KG1 (cell line): ENCODE results near the gene SOX11.

Experiments used
- DNase-seq: peaks from one replicate; lab custom pipeline; 2025; lab: John Stamatoyannopoulos, UW

The SOX11 gene

DNA sequence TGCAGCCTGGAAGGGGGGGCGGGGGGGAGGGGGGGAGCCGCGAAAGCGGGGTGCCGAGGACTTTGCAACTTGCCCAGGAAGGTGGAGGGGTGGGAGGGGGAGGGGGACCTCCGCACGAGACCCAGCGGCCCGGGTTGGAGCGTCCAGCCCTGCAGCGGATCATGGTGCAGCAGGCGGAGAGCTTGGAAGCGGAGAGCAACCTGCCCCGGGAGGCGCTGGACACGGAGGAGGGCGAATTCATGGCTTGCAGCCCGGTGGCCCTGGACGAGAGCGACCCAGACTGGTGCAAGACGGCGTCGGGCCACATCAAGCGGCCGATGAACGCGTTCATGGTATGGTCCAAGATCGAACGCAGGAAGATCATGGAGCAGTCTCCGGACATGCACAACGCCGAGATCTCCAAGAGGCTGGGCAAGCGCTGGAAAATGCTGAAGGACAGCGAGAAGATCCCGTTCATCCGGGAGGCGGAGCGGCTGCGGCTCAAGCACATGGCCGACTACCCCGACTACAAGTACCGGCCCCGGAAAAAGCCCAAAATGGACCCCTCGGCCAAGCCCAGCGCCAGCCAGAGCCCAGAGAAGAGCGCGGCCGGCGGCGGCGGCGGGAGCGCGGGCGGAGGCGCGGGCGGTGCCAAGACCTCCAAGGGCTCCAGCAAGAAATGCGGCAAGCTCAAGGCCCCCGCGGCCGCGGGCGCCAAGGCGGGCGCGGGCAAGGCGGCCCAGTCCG, 540 bp downstream of the SOX11 start:
- DNase-seq: no peak

DNA sequence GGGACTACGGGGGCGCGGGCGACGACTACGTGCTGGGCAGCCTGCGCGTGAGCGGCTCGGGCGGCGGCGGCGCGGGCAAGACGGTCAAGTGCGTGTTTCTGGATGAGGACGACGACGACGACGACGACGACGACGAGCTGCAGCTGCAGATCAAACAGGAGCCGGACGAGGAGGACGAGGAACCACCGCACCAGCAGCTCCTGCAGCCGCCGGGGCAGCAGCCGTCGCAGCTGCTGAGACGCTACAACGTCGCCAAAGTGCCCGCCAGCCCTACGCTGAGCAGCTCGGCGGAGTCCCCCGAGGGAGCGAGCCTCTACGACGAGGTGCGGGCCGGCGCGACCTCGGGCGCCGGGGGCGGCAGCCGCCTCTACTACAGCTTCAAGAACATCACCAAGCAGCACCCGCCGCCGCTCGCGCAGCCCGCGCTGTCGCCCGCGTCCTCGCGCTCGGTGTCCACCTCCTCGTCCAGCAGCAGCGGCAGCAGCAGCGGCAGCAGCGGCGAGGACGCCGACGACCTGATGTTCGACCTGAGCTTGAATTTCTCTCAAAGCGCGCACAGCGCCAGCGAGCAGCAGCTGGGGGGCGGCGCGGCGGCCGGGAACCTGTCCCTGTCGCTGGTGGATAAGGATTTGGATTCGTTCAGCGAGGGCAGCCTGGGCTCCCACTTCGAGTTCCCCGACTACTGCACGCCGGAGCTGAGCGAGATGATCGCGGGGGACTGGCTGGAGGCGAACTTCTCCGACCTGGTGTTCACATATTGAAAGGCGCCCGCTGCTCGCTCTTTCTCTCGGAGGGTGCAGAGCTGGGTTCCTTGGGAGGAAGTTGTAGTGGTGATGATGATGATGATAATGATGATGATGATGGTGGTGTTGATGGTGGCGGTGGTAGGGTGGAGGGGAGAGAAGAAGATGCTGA, 1.4 kb downstream of the SOX11 start:
- no peak for DNase-seq

GRCh38 chr2:5694306-5694705, 2.1 kb downstream of the SOX11 start:
- no peak for DNase-seq

DNA sequence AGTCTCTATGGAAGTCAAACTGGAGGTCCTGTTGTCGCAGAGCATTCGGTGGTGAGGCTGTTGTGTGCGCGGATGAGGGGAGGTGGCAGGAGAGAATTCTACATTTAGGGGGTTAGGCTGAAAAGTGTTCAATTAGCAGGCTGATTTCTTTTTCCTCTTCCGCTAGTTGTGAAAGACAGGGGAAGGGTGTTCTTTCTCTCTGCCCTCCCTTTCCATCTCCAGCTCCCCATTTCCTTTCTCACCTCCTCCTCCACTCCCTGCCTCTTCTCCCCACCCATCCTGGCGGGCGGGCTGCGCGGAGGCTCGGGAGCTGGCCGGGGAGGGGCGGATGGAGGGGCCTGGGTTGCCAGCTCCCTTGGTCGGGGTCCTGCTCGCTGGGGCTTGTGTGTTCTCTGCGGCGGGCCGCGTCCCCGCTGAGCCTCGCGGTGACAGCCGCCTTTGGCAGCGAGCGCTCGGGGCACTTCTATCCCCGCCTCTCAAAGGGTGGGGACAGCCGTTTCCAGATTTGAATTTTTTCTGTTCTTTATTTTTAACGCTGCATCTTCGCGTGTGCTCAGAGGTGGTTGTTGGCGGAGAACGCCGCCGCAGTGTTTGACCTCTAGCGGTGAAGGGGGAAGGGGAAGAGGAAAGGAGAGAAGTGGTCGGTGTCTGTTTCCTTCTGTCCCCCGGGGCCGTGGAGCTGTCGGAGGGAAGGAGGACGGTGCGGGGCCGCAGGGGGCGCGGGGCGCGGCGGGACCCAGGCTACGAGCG, 3.6 kb downstream of the SOX11 start:
- DNase-seq: no peak

GRCh38 chr2:5696404-5696944, 4.3 kb downstream of the SOX11 start:
- no peak for DNase-seq

- no peak for DNase-seq
These were observed 4.8 kb downstream of the SOX11 start for GRCh38 chr2:5696945-5697521.

DNA sequence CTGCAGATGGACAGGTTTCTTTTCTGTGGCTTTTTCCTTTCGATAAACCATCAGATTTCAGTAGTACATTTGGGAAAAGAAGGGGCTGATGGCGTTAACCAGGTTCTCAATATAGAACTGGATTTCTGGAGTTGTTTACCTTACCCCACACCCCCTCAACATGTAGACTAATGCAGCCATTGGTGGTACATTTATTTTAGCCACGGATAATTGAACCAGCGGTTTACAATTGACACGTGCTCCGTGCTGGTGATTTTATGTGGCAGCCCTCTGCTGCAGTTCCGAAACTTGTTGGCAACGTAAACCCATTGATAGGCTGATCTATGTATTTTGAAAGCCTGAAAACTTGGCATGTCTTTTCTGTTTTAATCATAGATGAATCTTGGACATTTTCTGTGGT, 5.4 kb downstream of the SOX11 start:
- DNase-seq: no peak

DNA sequence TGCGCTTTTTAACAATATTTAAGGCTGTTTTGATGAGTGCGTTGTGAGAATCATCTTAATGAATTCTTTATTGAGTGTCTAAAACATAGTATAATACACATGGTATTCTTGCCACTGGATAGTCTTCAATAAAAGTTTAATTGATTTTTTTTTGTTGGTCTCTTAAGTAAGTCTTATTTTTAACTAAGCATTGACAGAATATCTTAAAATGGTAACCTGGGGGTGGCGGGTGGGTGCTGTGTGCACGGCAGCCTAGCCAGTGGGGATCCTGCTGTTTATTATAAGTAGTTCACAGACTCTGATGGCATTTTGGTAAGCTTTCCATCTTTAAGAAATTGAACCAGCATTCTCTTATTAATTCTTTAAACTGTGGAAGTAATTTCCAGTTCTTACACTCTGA, 6.0 kb downstream of the SOX11 start:
- no peak for DNase-seq

DNA sequence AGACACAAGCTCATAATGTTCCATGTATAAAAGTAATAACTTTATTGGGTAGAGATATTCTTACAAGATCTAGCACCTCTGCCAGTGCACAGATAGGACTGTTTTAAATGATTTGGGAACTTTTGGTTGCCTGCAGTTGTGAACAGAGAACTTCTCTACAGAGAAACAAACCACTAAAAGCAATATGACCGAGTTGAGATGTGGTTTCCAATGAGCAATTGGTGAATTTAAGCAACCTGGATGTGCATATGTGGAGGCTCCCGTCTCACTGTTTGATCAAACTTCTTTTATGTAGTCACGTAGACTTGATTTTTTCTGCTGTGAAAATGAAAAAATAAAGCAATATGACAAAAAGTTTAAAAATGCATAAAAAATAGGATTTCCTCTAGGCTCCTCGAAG, 7.8 kb downstream of the SOX11 start:
- no peak for DNase-seq

GRCh38 chr2:5700551-5700950, 8.4 kb downstream of the SOX11 start:
- no peak for DNase-seq

- DNase-seq: no peak
These were observed 9.1 kb downstream of the SOX11 start for GRCh38 chr2:5701266-5701665.

- no peak for DNase-seq
These were observed 11.0 kb downstream of the SOX11 start for GRCh38 chr2:5703166-5703565.

GRCh38 chr2:5705490-5705889, 13.3 kb downstream of the SOX11 start:
- no peak for DNase-seq

DNA sequence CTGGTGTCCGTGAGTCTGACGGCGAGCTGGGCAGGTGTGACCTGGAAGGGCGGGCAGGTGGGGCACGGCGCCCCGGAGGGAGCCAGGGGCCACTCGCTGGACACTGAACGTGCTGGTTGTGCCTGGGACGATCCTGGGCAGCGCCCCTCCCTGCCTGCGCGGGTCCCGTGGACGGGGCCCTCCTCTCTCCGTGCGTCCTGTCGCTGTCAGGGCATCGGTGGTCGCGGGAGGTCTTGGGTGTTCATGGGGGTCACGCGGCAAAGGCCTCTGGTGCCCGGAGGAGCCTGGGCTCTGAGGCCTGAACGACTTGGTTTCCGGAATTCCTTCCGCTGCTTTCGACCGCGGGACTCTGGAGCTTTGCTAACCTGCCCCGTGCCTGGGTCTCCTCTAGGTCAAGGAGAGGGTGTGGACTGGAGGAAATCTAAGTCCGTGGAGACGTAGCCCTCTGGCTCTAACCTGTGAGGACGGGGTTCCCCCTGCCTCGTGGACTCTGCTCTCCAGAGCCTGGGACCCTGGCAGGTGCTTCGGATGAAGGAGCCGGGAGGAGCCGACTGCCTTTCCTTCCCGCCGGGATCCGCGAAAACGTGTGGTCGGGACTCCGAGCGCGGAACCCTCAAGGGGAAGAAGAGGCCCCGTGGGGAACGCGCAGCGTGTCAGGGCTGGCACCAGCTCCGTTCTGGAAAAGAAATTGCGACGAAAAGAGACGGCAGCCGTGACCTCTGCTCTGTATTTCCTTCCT, 14.7 kb downstream of the SOX11 start:
- no peak for DNase-seq

DNA sequence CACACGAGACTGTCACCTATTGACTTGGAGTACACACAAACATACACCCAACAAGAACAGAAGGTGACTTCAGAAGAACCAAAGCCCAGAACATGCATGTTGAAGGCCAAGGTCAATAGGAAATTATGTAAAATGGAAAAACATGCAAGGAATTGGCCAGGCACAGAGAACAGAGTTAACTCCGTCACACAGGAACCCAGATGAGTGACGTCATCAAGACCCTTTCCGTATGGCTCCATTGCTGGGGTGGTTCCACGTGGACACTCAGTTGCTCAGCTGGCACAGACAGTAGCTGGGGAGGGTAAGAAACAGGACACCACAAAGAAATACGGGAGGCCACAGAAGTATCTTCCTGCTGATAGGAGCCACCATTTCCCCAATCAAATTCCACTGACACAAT, 18.4 kb downstream of the SOX11 start:
- no peak for DNase-seq

- no peak for DNase-seq
These were observed 20.9 kb downstream of the SOX11 start for GRCh38 chr2:5713101-5713500.

GRCh38 chr2:5719629-5720334, 27.6 kb downstream of the SOX11 start:
- no peak for DNase-seq

- DNase-seq: no peak
These were observed 28.2 kb downstream of the SOX11 start for GRCh38 chr2:5720426-5720825.

GRCh38 chr2:5722236-5722635, 30.1 kb downstream of the SOX11 start:
- no peak for DNase-seq
